Right renal cortex interstitium (tissue), 3 donors: ENCODE results near the gene EMX2. TPM values are rescaled to one million over a fixed set of nuclear protein-coding genes. Genes with fewer than 3 reads are reported as not detected.

Experiments used
- DNase-seq, 3 donors: peaks; one replicate each; pipeline ENCODE4 v3.0.0-alpha.2; 2013; ENCODE audit warnings: low read depth in 3 of 3, low spot score in 2 of 3
- polyA plus RNA-seq, 3 donors: library from polyadenylated mRNA; unstranded; fragments of 120-200 nt; gene quantifications; one replicate each; pipeline ENCODE4 v1.2.1, GENCODE V29; 2013; ENCODE audit not compliant: insufficient read length in 3 of 3

Gene EMX2
- polyA plus RNA-seq, 3 donors, result 173 to 189 (median 179) TPM

DNA sequence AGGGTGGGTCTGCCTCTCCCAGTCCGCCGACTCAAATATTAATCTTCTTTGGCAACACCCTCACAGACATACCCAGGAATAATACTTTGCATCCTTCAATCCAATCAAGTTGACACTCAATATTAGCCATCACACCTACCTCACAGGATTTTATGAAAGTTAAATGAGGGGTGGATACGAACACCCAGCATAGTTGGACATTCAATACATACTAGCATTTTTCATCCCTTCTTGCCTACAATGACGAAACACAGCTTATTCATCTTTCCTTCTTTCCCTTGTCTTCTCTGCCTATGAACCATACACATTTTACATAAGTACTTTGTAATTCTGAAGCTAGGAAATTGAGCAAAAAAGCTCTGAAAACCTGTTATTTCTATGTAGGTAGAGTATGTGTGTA lies 48.5 kb downstream of the EMX2 start:
- DNase-seq, result no peak

DNA sequence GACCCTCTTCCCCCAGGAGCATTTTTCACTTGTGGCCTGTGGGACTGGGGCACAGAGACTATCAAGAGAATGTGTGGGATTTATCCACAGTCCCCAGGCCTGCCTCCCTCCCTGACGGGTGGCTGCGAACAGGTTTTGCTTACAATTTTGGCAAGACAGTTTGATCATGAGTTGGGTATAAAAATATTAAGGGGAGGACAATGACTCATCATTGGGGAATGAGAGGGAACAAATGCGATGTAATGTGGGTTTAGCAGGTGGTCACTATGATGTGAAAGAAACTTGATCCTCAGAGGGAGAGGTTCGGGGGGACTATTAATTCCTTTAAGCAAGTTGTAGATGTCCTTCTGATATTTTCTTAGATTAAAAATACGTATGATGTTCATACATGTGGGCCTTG lies 52.2 kb downstream of the EMX2 start:
- DNase-seq, result no peak

DNA sequence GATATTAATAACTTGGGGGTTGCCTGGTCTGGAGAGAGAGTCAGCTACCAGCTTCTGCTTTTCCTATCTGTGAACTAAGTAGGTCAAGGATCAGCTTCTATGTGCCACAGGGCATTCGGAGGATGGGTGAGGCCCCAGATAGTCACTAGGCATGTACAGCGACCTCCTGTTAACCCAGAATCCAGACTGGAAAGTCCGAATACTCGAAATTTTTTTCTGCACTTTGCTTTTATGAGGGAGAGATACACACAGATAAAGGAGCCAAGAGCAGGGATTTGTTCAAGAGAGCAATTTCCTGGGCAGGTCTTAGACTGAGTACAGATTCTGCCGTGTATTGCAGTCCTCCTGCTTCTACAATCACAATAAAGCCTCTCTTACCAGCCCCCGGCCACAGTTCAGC lies 54.2 kb downstream of the EMX2 start:
- no peak for DNase-seq

DNA sequence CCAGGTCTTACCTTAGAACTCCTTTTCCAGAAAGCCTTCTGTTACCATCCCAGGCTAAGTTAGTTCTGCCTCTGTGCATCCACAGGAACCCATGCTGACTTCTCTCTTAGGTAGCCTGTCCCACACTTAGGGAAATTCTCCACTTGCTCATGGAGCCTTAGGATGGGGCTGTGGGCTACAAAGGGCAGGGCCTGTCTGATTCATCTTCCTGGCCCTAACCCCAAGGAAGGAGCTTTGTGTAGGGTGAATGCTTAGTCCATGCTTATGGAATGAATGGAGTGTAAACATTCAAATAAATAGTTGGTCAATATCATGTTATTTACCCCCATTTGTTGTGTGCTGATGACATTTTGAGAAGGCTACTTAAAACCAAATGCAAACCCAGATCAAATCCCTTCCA lies 54.7 kb downstream of the EMX2 start:
- DNase-seq, result no peak

Other genes with a start within 250 kb of the EMX2 start
- gene PDZD8, start 167.3 kb upstream of the EMX2 start, polyA plus RNA-seq, result 10 to 100 TPM; 39.0 to 45.8 (median 39.7) TPM